Cardiac muscle cell (in vitro differentiated cells and primary cell): ENCODE measurements around the gene TXNL4A. TPM values are rescaled to one million over a fixed set of nuclear protein-coding genes. Genes with fewer than 3 reads are reported as not detected.

Source experiments
- DNase-seq, 2 donors: peaks; one replicate each; pipeline versions ENCODE4 v3.0.0 to v3.0.0-alpha.2; 2010 to 2017; ENCODE audit warnings: low read depth in 1 of 2, low spot score in 1 of 2
- H3K27ac ChIP-seq: fragments of 200-600 bp; sonication (generic); 2 replicates; pipeline ENCODE4 v1.5.1; 2016
- H3K27me3 ChIP-seq: fragments of 200-600 bp; sonication (generic); 2 replicates; pipeline ENCODE4 v1.6.0; 2016; ENCODE audit warnings: control low read depth
- H3K36me3 ChIP-seq: fragments of 200-600 bp; sonication (generic); 2 replicates; pipeline ENCODE4 v1.5.1; 2016; ENCODE audit warnings: control low read depth
- H3K4me1 ChIP-seq: fragments of 200-600 bp; sonication (generic); 2 replicates; pipeline ENCODE4 v1.8.1; 2017; ENCODE audit warnings: low read depth, mild to moderate bottlenecking, mixed run types
- H3K4me3 ChIP-seq: fragments of 200-600 bp; sonication (generic); 2 replicates; pipeline ENCODE4 v1.5.1; 2016; ENCODE audit warnings: mild to moderate bottlenecking
- H3K9me3 ChIP-seq: fragments of 200-600 bp; sonication (generic); 2 replicates; pipeline ENCODE4 v1.5.1; 2017; ENCODE audit warnings: low read depth, mild to moderate bottlenecking, control low read depth
- polyA plus RNA-seq: library from polyadenylated mRNA; unstranded; fragments of >200 nt; fragmentation: Nextera tagmentation; extraction: Ambion mirVana; gene quantifications from 2 replicates; pipeline ENCODE4 v1.2.1, GENCODE V29; 2016
- total RNA-seq: library from RNA; depleted of rRNA; stranded (reverse); fragments of >200 nt; gene quantifications from 2 replicates; pipeline ENCODE4 v1.2.3, GENCODE V29; 2016
- TF ChIP-seq, protein P1 (sequence below): IDR thresholded peaks from 2 replicates; pipeline ENCODE4 v1.5.1; 2012; ENCODE audit warnings: low read depth, mild to moderate bottlenecking, low read length

Gene TXNL4A
- total and polyA plus RNA-seq, 2 experiments from 2014 or later = 32.2 to 318 TPM

DNA sequence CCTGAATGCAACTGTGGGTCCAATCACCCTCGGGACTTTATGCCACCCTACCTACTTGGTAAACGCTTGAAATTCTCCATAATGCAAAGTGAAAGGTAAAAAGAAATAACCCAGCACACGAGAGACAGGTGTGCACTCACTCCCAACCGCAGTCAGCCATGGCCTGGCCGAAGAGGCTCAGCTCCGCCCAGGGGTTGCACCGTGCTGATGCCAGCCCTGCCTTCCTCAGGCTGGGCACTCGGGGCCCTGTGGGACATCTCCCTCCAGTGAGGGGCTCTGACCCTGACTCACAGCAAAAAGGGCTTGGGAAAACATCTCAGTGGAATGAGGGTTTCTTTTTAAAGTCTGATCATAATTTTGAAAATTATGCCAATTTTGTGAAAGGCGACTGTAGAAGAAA lies 50.2 kb downstream of the TXNL4A start:
- H3K36me3 ChIP-seq = no peaks in the 10 kb centered on the region
- no peaks in the 10 kb centered on the region for H3K27me3 ChIP-seq
- H3K4me3 ChIP-seq = no peak overlapping the region
- H3K4me1 ChIP-seq = peaks cover 22% of the 10 kb centered on the region
- TF ChIP-seq, protein P1, sequence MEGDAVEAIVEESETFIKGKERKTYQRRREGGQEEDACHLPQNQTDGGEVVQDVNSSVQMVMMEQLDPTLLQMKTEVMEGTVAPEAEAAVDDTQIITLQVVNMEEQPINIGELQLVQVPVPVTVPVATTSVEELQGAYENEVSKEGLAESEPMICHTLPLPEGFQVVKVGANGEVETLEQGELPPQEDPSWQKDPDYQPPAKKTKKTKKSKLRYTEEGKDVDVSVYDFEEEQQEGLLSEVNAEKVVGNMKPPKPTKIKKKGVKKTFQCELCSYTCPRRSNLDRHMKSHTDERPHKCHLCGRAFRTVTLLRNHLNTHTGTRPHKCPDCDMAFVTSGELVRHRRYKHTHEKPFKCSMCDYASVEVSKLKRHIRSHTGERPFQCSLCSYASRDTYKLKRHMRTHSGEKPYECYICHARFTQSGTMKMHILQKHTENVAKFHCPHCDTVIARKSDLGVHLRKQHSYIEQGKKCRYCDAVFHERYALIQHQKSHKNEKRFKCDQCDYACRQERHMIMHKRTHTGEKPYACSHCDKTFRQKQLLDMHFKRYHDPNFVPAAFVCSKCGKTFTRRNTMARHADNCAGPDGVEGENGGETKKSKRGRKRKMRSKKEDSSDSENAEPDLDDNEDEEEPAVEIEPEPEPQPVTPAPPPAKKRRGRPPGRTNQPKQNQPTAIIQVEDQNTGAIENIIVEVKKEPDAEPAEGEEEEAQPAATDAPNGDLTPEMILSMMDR = no peak
- H3K27ac ChIP-seq = no peak overlapping the region
- no peaks in the 10 kb centered on the region for H3K9me3 ChIP-seq
- no peak for DNase-seq

- TF ChIP-seq, protein P1 = no peak
- Histone ChIP-seq H3K27me3 (no peaks in the 10 kb centered on the region), H3K4me1 (peaks cover 13% of the 10 kb centered on the region), H3K9me3 (no peaks in the 10 kb centered on the region), H3K36me3 (no peaks in the 10 kb centered on the region), H3K4me3 (no peak overlapping the region), H3K27ac (no peak overlapping the region)
- no peak for DNase-seq
Observed at GRCh38 chr18:79937103-79937860, 51.1 kb downstream of the TXNL4A start.

GRCh38 chr18:79936641-79937040 lies 51.7 kb downstream of the TXNL4A start:
- no peak overlapping the region for H3K4me3 ChIP-seq
- H3K27ac ChIP-seq = no peak overlapping the region
- TF ChIP-seq, protein P1 = no peak
- no peaks in the 10 kb centered on the region for H3K36me3 ChIP-seq
- DNase-seq = no peak
- H3K27me3 ChIP-seq = no peaks in the 10 kb centered on the region
- H3K9me3 ChIP-seq = no peaks in the 10 kb centered on the region
- peaks cover 11% of the 10 kb centered on the region for H3K4me1 ChIP-seq

- no peak overlapping the region for H3K4me3 ChIP-seq
- H3K9me3 ChIP-seq = no peaks in the 10 kb centered on the region
- DNase-seq = no peak
- H3K36me3 ChIP-seq = no peaks in the 10 kb centered on the region
- TF ChIP-seq, protein P1 = no peak
- no peaks in the 10 kb centered on the region for H3K27me3 ChIP-seq
- no peak overlapping the region for H3K27ac ChIP-seq
- peaks cover 11% of the 10 kb centered on the region for H3K4me1 ChIP-seq
Observed at GRCh38 chr18:79935925-79936324, 52.4 kb downstream of the TXNL4A start.

GRCh38 chr18:79935499-79935898 lies 52.9 kb downstream of the TXNL4A start:
- Histone ChIP-seq H3K4me3 (no peak overlapping the region), H3K27me3 (no peaks in the 10 kb centered on the region), H3K36me3 (no peaks in the 10 kb centered on the region), H3K4me1 (peaks cover 11% of the 10 kb centered on the region), H3K9me3 (no peaks in the 10 kb centered on the region), H3K27ac (no peak overlapping the region)
- DNase-seq = no peak
- TF ChIP-seq, protein P1 = no peak
